GM12872 (cell line): ENCODE data around the gene FAT3.

Experiments
- CTCF ChIP-seq: IDR thresholded peaks from 3 replicates; pipeline ENCODE4 v1.5.1; 2011; ENCODE audit warnings: low read depth, mild to moderate bottlenecking, low read length, moderate library complexity; ENCODE audit not compliant: insufficient read depth

FAT3 gene

GRCh38 chr11:92222701-92223100 is 1.9 kb upstream of the FAT3 start:
- no peak for TF ChIP-seq CTCF

GRCh38 chr11:92224054-92224406 is 588 bp upstream of the FAT3 start:
- no peak for TF ChIP-seq CTCF

- no peak for TF ChIP-seq CTCF
These were observed 528 bp downstream of the FAT3 start for GRCh38 chr11:92225125-92225567.

- TF ChIP-seq CTCF, result no peak
These were observed 1.1 kb downstream of the FAT3 start for GRCh38 chr11:92225568-92226330.

GRCh38 chr11:92226331-92227229 is 2.0 kb downstream of the FAT3 start:
- TF ChIP-seq CTCF, result no peak

GRCh38 chr11:92227230-92227814 is 2.7 kb downstream of the FAT3 start:
- no peak for TF ChIP-seq CTCF

GRCh38 chr11:92227959-92228935 is 3.6 kb downstream of the FAT3 start:
- no peak for TF ChIP-seq CTCF
